Activated T-cell treated with anti-CD3 and anti-CD28 coated beads, Interleukin-2, amount 50 U/mL, for 4 hours (primary cell): Measurements from ENCODE around the gene PSMD5. TPM values are rescaled to one million over a fixed set of nuclear protein-coding genes. Genes with fewer than 3 reads are reported as not detected.

Experiments used
- ATAC-seq, 2 donors: fragments of 200-7000 bp; cut with Tn5 transposase; one replicate each; pipeline ENCODE4 v1.10.0; 2021
- DNase-seq: peaks from one replicate; pipeline ENCODE4 v3.0.0-alpha.2; 2020
- H3K27me3 Mint-ChIP-seq: one replicate; pipeline ENCODE4 v1.8.0; 2021; ENCODE audit warnings: low read depth, mixed read lengths
- H3K36me3 Mint-ChIP-seq: one replicate; pipeline ENCODE4 v1.8.0; 2022; ENCODE audit warnings: mixed read lengths; ENCODE audit not compliant: insufficient read depth
- H3K4me1 Mint-ChIP-seq: one replicate; pipeline ENCODE4 v1.8.0; 2021; ENCODE audit warnings: low read depth, mixed read lengths
- H3K4me3 Mint-ChIP-seq: one replicate; pipeline ENCODE4 v1.8.0; 2021; ENCODE audit warnings: mild to moderate bottlenecking, moderate library complexity, mixed read lengths
- H3K9me3 Mint-ChIP-seq: one replicate; pipeline ENCODE4 v1.8.0; 2021; ENCODE audit warnings: mixed read lengths
- total RNA-seq, 3 donors: library from RNA; stranded (reverse); gene quantifications; one replicate each; pipeline ENCODE4 v1.2.1, GENCODE V29; 2021

PSMD5 gene
- total RNA-seq = 10 to 100 TPM; 64.3 to 75.9 (median 73.3) TPM

GRCh38 chr9:120842685-120843485 is at the start of gene PSMD5:
Gene PSMD5, minus strand, starts transcription at chr9:120842922. Its CDS starts 13 bp downstream, at chr9:120842909.
- DNase-seq (peak; percentile 93), ATAC-seq (peak; percentile 88 to 91)
- Mint-ChIP-seq H3K27me3 (no peaks in the 10 kb centered on the region), H3K4me1 (peaks cover 82% of the 10 kb centered on the region), H3K4me3 (peak within 1 kb of the TSS; percentile 96), H3K36me3 (peaks cover 23% of the 10 kb centered on the region), H3K9me3 (no peaks in the 10 kb centered on the region)

GRCh38 chr9:120891884-120892747 is 49.4 kb upstream of the PSMD5 start:
- Mint-ChIP-seq H3K36me3 (no peaks in the 10 kb centered on the region), H3K9me3 (no peaks in the 10 kb centered on the region), H3K4me3 (peak overlapping the region; percentile 61), H3K27me3 (no peaks in the 10 kb centered on the region), H3K4me1 (peaks cover 76% of the 10 kb centered on the region)
- no peak for DNase-seq
- peak; percentile 3 to 8 for ATAC-seq

- peak; percentile 63 to 66 for ATAC-seq
- DNase-seq = peak; percentile 60
- peak overlapping the region; percentile 61 for H3K4me3 Mint-ChIP-seq
- H3K4me1 Mint-ChIP-seq = peaks cover 70% of the 10 kb centered on the region
- H3K27me3 Mint-ChIP-seq = no peaks in the 10 kb centered on the region
- no peaks in the 10 kb centered on the region for H3K9me3 Mint-ChIP-seq
- H3K36me3 Mint-ChIP-seq = no peaks in the 10 kb centered on the region
These were observed 48.6 kb upstream of the PSMD5 start for GRCh38 chr9:120891245-120891883.

GRCh38 chr9:120890320-120891244 is 47.9 kb upstream of the PSMD5 start:
- ATAC-seq (peak; percentile 8 to 11), DNase-seq (no peak)
- no peaks in the 10 kb centered on the region for H3K9me3 Mint-ChIP-seq
- H3K27me3 Mint-ChIP-seq = no peaks in the 10 kb centered on the region
- H3K4me3 Mint-ChIP-seq = peak overlapping the region; percentile 72
- peaks cover 76% of the 10 kb centered on the region for H3K4me1 Mint-ChIP-seq
- peaks cover 2% of the 10 kb centered on the region for H3K36me3 Mint-ChIP-seq

- Mint-ChIP-seq H3K36me3 (peaks cover 3% of the 10 kb centered on the region), H3K4me3 (peak overlapping the region; percentile 72), H3K9me3 (no peaks in the 10 kb centered on the region), H3K27me3 (no peaks in the 10 kb centered on the region), H3K4me1 (peaks cover 72% of the 10 kb centered on the region)
- no peak for ATAC-seq
- DNase-seq = no peak
These were observed 47.0 kb upstream of the PSMD5 start for GRCh38 chr9:120889606-120890271.

GRCh38 chr9:120888626-120889025 is 45.9 kb upstream of the PSMD5 start:
- no peak overlapping the region for H3K4me3 Mint-ChIP-seq
- H3K9me3 Mint-ChIP-seq = no peaks in the 10 kb centered on the region
- DNase-seq (no peak), ATAC-seq (no peak)
- no peaks in the 10 kb centered on the region for H3K27me3 Mint-ChIP-seq
- peaks cover 3% of the 10 kb centered on the region for H3K36me3 Mint-ChIP-seq
- H3K4me1 Mint-ChIP-seq = peaks cover 71% of the 10 kb centered on the region

GRCh38 chr9:120886490-120886967 is 43.8 kb upstream of the PSMD5 start:
- no peaks in the 10 kb centered on the region for H3K27me3 Mint-ChIP-seq
- DNase-seq = no peak
- ATAC-seq = no peak
- H3K9me3 Mint-ChIP-seq = no peaks in the 10 kb centered on the region
- H3K36me3 Mint-ChIP-seq = peaks cover 3% of the 10 kb centered on the region
- H3K4me3 Mint-ChIP-seq = no peak overlapping the region
- peaks cover 69% of the 10 kb centered on the region for H3K4me1 Mint-ChIP-seq

- peaks cover 66% of the 10 kb centered on the region for H3K4me1 Mint-ChIP-seq
- H3K36me3 Mint-ChIP-seq = peaks cover 3% of the 10 kb centered on the region
- H3K9me3 Mint-ChIP-seq = no peaks in the 10 kb centered on the region
- H3K4me3 Mint-ChIP-seq = no peak overlapping the region
- no peaks in the 10 kb centered on the region for H3K27me3 Mint-ChIP-seq
- DNase-seq = no peak
- ATAC-seq = no peak
These were observed 43.2 kb upstream of the PSMD5 start for GRCh38 chr9:120885958-120886357.

GRCh38 chr9:120885457-120885856 is 42.7 kb upstream of the PSMD5 start:
- no peak overlapping the region for H3K4me3 Mint-ChIP-seq
- H3K9me3 Mint-ChIP-seq = no peaks in the 10 kb centered on the region
- peaks cover 66% of the 10 kb centered on the region for H3K4me1 Mint-ChIP-seq
- no peaks in the 10 kb centered on the region for H3K27me3 Mint-ChIP-seq
- no peak for DNase-seq
- no peak for ATAC-seq
- peaks cover 3% of the 10 kb centered on the region for H3K36me3 Mint-ChIP-seq

GRCh38 chr9:120883608-120883996 is 40.9 kb upstream of the PSMD5 start:
- Mint-ChIP-seq H3K4me1 (peaks cover 66% of the 10 kb centered on the region), H3K36me3 (peaks cover 3% of the 10 kb centered on the region), H3K27me3 (no peaks in the 10 kb centered on the region), H3K4me3 (no peak overlapping the region), H3K9me3 (no peaks in the 10 kb centered on the region)
- DNase-seq (no peak), ATAC-seq (no peak)

- no peak for ATAC-seq
These were observed 40.3 kb upstream of the PSMD5 start for GRCh38 chr9:120882935-120883607.

GRCh38 chr9:120879446-120879845 is 36.7 kb upstream of the PSMD5 start:
- DNase-seq (no peak), ATAC-seq (no peak)
- peak overlapping the region; percentile 94 for H3K4me3 Mint-ChIP-seq
- peaks cover 80% of the 10 kb centered on the region for H3K4me1 Mint-ChIP-seq
- H3K9me3 Mint-ChIP-seq = no peaks in the 10 kb centered on the region
- peaks cover 7% of the 10 kb centered on the region for H3K36me3 Mint-ChIP-seq
- H3K27me3 Mint-ChIP-seq = no peaks in the 10 kb centered on the region

More at GRCh38 chr9:120882935-120883607, 40.3 kb upstream of the PSMD5 start:
- Mint-ChIP-seq H3K36me3 (peaks cover 3% of the 10 kb centered on the region), H3K9me3 (no peaks in the 10 kb centered on the region), H3K27me3 (no peaks in the 10 kb centered on the region), H3K4me3 (no peak overlapping the region), H3K4me1 (peaks cover 67% of the 10 kb centered on the region)
- no peak for DNase-seq
